Central memory CD8-positive, alpha-beta T cell (primary cell): ENCODE measurements around the gene SLC28A2.

Source experiments
- ATAC-seq: fragments of 150-1000 bp; cut with Tn5 transposase; replicated peaks from 2 replicates; pipeline ENCODE4 v1.10.0; 2022; ENCODE audit warnings: mild to moderate bottlenecking, moderate FRiP score, moderate number of reproducible peaks; ENCODE audit not compliant: poor library complexity, severe bottlenecking; ENCODE audit errors: extremely low read depth
- DNase-seq, 2 donors: peaks; one replicate each; pipeline ENCODE4 v3.0.0; 2021; ENCODE audit warnings: low spot score in 2 of 2
- H3K27ac Mint-ChIP-seq: one replicate; pipeline ENCODE4 v1.8.0; 2022; ENCODE audit warnings: low read depth, mild to moderate bottlenecking, moderate library complexity, mixed read lengths
- H3K27me3 Mint-ChIP-seq: one replicate; pipeline ENCODE4 v1.8.0; 2022; ENCODE audit warnings: mixed read lengths
- H3K36me3 Mint-ChIP-seq: one replicate; pipeline ENCODE4 v1.8.0; 2022; ENCODE audit warnings: mild to moderate bottlenecking, moderate library complexity, mixed read lengths; ENCODE audit not compliant: insufficient read depth
- H3K4me1 Mint-ChIP-seq: one replicate; pipeline ENCODE4 v1.8.0; 2022; ENCODE audit warnings: mixed read lengths
- H3K4me3 Mint-ChIP-seq: one replicate; pipeline ENCODE4 v1.8.0; 2022; ENCODE audit warnings: mild to moderate bottlenecking, moderate library complexity, mixed read lengths
- H3K9me3 Mint-ChIP-seq: one replicate; pipeline ENCODE4 v1.8.0; 2022; ENCODE audit warnings: mixed read lengths

SLC28A2 gene, protein sequence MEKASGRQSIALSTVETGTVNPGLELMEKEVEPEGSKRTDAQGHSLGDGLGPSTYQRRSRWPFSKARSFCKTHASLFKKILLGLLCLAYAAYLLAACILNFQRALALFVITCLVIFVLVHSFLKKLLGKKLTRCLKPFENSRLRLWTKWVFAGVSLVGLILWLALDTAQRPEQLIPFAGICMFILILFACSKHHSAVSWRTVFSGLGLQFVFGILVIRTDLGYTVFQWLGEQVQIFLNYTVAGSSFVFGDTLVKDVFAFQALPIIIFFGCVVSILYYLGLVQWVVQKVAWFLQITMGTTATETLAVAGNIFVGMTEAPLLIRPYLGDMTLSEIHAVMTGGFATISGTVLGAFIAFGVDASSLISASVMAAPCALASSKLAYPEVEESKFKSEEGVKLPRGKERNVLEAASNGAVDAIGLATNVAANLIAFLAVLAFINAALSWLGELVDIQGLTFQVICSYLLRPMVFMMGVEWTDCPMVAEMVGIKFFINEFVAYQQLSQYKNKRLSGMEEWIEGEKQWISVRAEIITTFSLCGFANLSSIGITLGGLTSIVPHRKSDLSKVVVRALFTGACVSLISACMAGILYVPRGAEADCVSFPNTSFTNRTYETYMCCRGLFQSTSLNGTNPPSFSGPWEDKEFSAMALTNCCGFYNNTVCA

DNA sequence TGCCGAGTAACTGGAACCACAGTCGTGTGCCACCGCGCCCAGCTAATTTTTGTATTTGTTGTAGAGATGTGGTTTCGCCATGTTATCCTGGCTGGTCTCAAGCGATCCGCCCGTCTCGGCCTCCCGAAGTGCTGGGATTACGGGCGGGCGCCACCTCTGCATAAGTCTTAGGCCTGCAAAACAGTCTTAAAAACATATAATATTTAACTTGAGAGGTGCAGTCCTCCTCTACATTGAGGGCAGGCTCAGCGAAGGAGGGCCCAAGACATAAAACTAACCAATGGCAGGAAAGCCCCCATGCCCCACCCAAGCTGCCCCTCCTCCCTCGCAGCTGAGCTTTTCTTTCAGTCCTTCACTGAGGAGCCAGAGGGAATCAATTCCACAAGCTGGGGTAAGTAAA, at the start of gene SLC28A2:
SLC28A2 (plus strand) TSS at position 347 of the 400 bp plus-strand sequence. CDS start 982 bp downstream, outside the sequence.
- ATAC-seq, result no peak
- no peak for DNase-seq
- H3K27me3 Mint-ChIP-seq, result no peaks in the 10 kb centered on the region
- no peak within 1 kb of the TSS for H3K27ac Mint-ChIP-seq
- no peaks in the 10 kb centered on the region for H3K9me3 Mint-ChIP-seq
- H3K4me3 Mint-ChIP-seq, result no peak within 1 kb of the TSS
- no peaks in the 10 kb centered on the region for H3K36me3 Mint-ChIP-seq
- no peaks in the 10 kb centered on the region for H3K4me1 Mint-ChIP-seq

- DNase-seq (no peak), ATAC-seq (no peak)
- peaks cover 1% of the 10 kb centered on the region for H3K36me3 Mint-ChIP-seq
- H3K4me1 Mint-ChIP-seq, result no peaks in the 10 kb centered on the region
- H3K27ac Mint-ChIP-seq, result no peak overlapping the region
- no peak overlapping the region for H3K4me3 Mint-ChIP-seq
- peaks cover 26% of the 10 kb centered on the region for H3K27me3 Mint-ChIP-seq
- H3K9me3 Mint-ChIP-seq, result no peaks in the 10 kb centered on the region
These were observed 48.9 kb upstream of the SLC28A2 start for GRCh38 chr15:45203182-45203581.

DNA sequence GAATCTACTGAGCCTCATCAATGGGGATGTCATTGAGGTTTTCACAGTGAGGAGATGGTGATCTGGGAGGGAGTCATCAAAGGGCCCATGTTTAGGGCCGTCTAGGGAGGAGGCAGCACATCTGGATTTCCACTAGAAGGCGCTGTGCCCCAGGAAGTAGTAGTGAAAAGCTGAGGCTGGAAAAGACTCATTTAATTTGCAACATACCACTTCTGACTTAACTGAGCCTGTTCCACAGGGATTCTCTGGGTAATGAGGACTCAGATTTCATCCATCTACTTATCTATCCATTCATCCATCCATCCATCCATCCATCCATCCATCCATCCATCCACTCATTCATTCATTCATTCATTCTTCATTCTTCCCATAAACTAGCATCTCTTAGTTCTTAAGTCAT, 46.8 kb upstream of the SLC28A2 start:
- no peak overlapping the region for H3K4me3 Mint-ChIP-seq
- no peak overlapping the region for H3K27ac Mint-ChIP-seq
- H3K9me3 Mint-ChIP-seq, result no peaks in the 10 kb centered on the region
- DNase-seq (no peak), ATAC-seq (no peak)
- peaks cover 1% of the 10 kb centered on the region for H3K36me3 Mint-ChIP-seq
- peaks cover 25% of the 10 kb centered on the region for H3K27me3 Mint-ChIP-seq
- no peaks in the 10 kb centered on the region for H3K4me1 Mint-ChIP-seq

DNA sequence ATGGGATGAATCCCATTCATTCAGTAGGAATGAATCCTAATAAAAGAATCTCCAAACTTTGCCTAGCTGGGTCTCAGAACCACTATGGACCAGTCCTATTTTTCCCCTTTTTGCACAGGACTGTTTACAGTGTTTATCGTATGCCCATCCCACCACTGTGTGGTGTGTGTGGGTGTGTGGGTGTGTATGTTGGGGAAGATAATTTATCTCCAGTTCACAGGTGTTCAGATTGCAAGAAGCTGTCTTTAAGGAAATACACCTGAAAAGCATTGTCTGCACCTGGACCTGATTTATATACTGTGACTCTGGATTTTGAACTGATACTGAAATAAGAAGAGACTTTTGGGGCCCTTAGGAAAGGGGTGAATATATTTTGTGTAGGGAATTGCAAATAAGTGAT, 39.5 kb upstream of the SLC28A2 start:
- Mint-ChIP-seq H3K4me1 (no peaks in the 10 kb centered on the region), H3K27ac (no peak overlapping the region), H3K9me3 (no peaks in the 10 kb centered on the region), H3K27me3 (peaks cover 12% of the 10 kb centered on the region), H3K36me3 (no peaks in the 10 kb centered on the region), H3K4me3 (no peak overlapping the region)
- DNase-seq (no peak), ATAC-seq (no peak)

DNA sequence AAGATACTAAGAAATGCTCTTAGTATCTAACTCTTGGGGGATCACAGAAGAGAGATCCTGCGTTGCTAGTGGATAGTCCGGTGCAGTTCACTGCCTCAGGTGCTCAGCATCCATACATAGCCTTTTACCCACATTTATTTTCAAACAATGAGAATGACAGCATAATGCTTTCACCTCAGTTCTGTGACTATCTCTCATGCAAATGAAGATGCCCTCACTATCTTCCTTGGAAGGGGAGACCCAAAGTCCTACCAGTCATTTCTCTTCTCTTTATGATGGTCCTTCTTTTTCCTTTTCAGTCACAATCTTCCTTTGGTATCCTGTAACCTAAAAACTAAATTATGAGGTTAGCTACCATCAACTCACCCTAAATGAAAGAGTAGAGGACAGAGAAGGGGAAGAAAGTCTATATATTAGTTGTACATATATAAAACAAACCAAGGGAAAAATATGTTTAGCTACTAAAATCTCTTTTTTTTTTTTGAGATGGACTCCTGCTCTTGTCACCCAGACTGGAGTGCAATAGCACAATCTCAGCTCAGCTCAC, 30.9 kb upstream of the SLC28A2 start:
- Mint-ChIP-seq H3K27ac (no peak overlapping the region), H3K4me3 (no peak overlapping the region), H3K36me3 (no peaks in the 10 kb centered on the region), H3K27me3 (peaks cover 67% of the 10 kb centered on the region), H3K4me1 (no peaks in the 10 kb centered on the region), H3K9me3 (no peaks in the 10 kb centered on the region)
- DNase-seq, result no peak
- no peak for ATAC-seq

DNA sequence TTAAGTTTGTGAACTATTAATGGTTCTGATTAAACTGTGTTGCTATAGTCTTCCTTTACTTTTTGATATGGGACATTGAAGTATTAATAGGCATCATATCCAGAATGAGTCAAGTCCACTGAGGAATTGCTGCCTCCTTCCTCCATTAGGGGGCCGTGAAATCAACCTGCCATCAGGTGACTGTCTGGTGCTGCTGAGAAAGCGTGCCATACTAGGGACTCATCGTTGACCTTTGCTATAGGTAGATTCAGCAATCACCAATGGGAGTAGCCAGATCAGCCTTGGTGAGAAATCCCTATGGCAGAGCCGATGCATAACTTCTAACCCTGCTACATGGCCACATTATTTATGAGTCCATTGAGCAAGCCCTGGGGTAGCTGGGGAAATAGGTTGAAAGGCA, 30.1 kb upstream of the SLC28A2 start:
- ATAC-seq (no peak), DNase-seq (no peak)
- Mint-ChIP-seq H3K27me3 (peaks cover 74% of the 10 kb centered on the region), H3K4me1 (no peaks in the 10 kb centered on the region), H3K9me3 (no peaks in the 10 kb centered on the region), H3K4me3 (no peak overlapping the region), H3K27ac (no peak overlapping the region), H3K36me3 (no peaks in the 10 kb centered on the region)

DNA sequence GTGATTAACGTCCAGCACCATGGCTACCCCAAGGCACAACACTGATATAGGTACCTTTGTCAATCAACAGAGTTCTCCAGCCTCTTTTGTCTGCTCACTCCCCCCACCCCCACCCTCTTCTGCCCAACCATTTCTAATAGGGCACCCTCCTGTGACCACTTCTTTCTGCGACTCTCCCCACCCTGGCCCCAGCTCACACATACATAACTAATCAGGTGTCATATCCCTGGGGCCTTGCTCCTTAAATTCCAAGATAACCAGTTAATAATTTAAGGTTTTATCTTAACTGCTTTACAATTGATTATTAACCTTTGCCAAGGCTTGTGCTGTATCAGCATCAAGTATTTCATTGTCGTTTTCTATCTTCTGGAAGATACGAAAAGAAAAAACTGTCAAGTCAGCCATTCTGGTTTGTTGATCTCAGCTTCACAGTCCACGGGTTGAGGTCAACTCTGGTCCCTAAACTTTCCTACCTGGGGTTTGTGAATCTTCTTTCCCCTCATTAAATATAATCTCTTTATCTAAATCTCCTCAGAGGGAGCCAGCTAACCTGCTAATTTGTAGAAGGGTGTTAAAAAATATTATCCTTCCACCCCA, 27.3 kb upstream of the SLC28A2 start:
- no peak overlapping the region for H3K27ac Mint-ChIP-seq
- ATAC-seq (no peak), DNase-seq (no peak)
- H3K27me3 Mint-ChIP-seq, result peaks cover 78% of the 10 kb centered on the region
- H3K9me3 Mint-ChIP-seq, result no peaks in the 10 kb centered on the region
- H3K36me3 Mint-ChIP-seq, result no peaks in the 10 kb centered on the region
- no peaks in the 10 kb centered on the region for H3K4me1 Mint-ChIP-seq
- no peak overlapping the region for H3K4me3 Mint-ChIP-seq

- Mint-ChIP-seq H3K9me3 (no peaks in the 10 kb centered on the region), H3K36me3 (no peaks in the 10 kb centered on the region), H3K27me3 (peaks cover 74% of the 10 kb centered on the region), H3K4me3 (no peak overlapping the region), H3K4me1 (no peaks in the 10 kb centered on the region), H3K27ac (no peak overlapping the region)
- no peak for DNase-seq
- ATAC-seq, result no peak
These were observed 26.3 kb upstream of the SLC28A2 start for GRCh38 chr15:45225506-45226273.

GRCh38 chr15:45228931-45229330, 23.1 kb upstream of the SLC28A2 start:
- peaks cover 72% of the 10 kb centered on the region for H3K27me3 Mint-ChIP-seq
- H3K4me3 Mint-ChIP-seq, result no peak overlapping the region
- no peaks in the 10 kb centered on the region for H3K4me1 Mint-ChIP-seq
- H3K9me3 Mint-ChIP-seq, result peaks cover 6% of the 10 kb centered on the region
- DNase-seq (no peak), ATAC-seq (no peak)
- H3K27ac Mint-ChIP-seq, result no peak overlapping the region
- H3K36me3 Mint-ChIP-seq, result no peaks in the 10 kb centered on the region

- H3K4me1 Mint-ChIP-seq, result no peaks in the 10 kb centered on the region
- no peaks in the 10 kb centered on the region for H3K36me3 Mint-ChIP-seq
- peaks cover 13% of the 10 kb centered on the region for H3K9me3 Mint-ChIP-seq
- no peak for DNase-seq
- no peak for ATAC-seq
- no peak overlapping the region for H3K27ac Mint-ChIP-seq
- H3K27me3 Mint-ChIP-seq, result peaks cover 58% of the 10 kb centered on the region
- no peak overlapping the region for H3K4me3 Mint-ChIP-seq
These were observed 21.6 kb upstream of the SLC28A2 start for GRCh38 chr15:45230245-45230965.

DNA sequence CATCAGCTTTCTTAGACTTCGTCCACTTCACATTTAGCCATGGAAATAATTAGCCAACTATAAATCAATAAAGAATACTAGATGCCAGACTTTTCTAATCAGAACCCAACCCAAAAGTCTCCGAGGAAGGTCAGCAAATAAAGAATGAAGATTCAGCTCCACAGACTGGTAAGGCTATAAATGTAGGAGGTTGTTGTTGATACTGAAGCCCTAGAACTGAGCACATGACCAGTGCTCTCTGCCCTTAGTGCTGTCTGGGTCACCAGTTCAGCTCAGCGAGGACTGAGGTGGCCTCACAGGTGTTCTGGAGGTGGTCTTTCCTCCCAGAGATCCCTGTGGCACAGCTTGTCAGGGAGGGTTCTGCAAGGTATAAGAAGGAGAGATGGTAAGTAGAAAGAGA, 20.9 kb upstream of the SLC28A2 start:
- no peak overlapping the region for H3K27ac Mint-ChIP-seq
- no peak overlapping the region for H3K4me3 Mint-ChIP-seq
- ATAC-seq (no peak), DNase-seq (no peak)
- peaks cover 50% of the 10 kb centered on the region for H3K27me3 Mint-ChIP-seq
- no peaks in the 10 kb centered on the region for H3K4me1 Mint-ChIP-seq
- H3K36me3 Mint-ChIP-seq, result no peaks in the 10 kb centered on the region
- H3K9me3 Mint-ChIP-seq, result peaks cover 16% of the 10 kb centered on the region
